Thoracic aorta (tissue), 2 donors: ENCODE data around the gene SLC7A6OS. TPM values are rescaled to one million over a fixed set of nuclear protein-coding genes. Genes with fewer than 3 reads are reported as not detected.
A peak's percentile ranks its signal among the peaks of the same experiment; 100 is the strongest.

Experiments
- ATAC-seq: fragments of 150-250 bp; one replicate; pipeline ENCODE4 v1.8.0; 2017; ENCODE audit warnings: low read depth; ENCODE audit not compliant: insufficient number of reproducible peaks, low FRiP score
- DNase-seq: peaks from one replicate; pipeline ENCODE4 v3.0.0-alpha.2; 2020; ENCODE audit warnings: low spot score
- H3K27ac ChIP-seq, 2 donors: fragments of 200-600 bp; sonication (generic); 1 replicate in 1 of 2; 2 replicates in 1 of 2; pipeline ENCODE4 v1.5.1; 2016; ENCODE audit warnings: mild to moderate bottlenecking in 2 of 2, moderate library complexity in 2 of 2
- H3K27me3 ChIP-seq: fragments of 200-600 bp; sonication (generic); replicated peaks from 2 replicates; pipeline ENCODE4 v1.6.0; 2016; ENCODE audit warnings: mild to moderate bottlenecking; ENCODE audit not compliant: insufficient read depth
- H3K36me3 ChIP-seq: fragments of 200-600 bp; sonication (generic); one replicate; pipeline ENCODE4 v1.5.1; 2016
- H3K4me1 ChIP-seq, 2 donors: fragments of 200-600 bp; sonication (generic); 1 replicate in 1 of 2; 2 replicates in 1 of 2; pipeline versions ENCODE4 v1.5.1 to v1.6.0; 2016; ENCODE audit warnings: low read depth in 2 of 2, mild to moderate bottlenecking in 1 of 2; ENCODE audit not compliant: control insufficient read depth in 1 of 2
- H3K4me3 ChIP-seq: fragments of 200-600 bp; sonication (generic); 2 replicates; pipeline ENCODE4 v1.5.1; 2016; ENCODE audit warnings: mild to moderate bottlenecking
- H3K9me3 ChIP-seq: fragments of 200-600 bp; sonication (generic); 2 replicates; pipeline ENCODE4 v1.5.1; 2016
- CTCF ChIP-seq: fragments of 200-600 bp; sonication (generic); IDR thresholded peaks from one replicate; pipeline ENCODE4 v1.5.1; 2019; ENCODE audit warnings: antibody characterized with exemption
- total RNA-seq, 2 donors: library from RNA; depleted of rRNA; stranded (reverse); fragments of >200 nt; gene quantifications; one replicate each; pipeline versions ENCODE4 v1.1.0 to v1.2.3, GENCODE V29; 2016

Gene SLC7A6OS
- total RNA-seq, 2 donors from 2014 or later: 15.6 to 22.6 TPM

GRCh38 chr16:68297908-68298307 lies 12.8 kb downstream of the SLC7A6OS start:
- Histone ChIP-seq H3K4me1 (peaks cover 0 to 14% of the 10 kb centered on the region in 2 donors), H3K27ac (no peak overlapping the region)

GRCh38 chr16:68296693-68297092 lies 14.1 kb downstream of the SLC7A6OS start:
- H3K9me3 ChIP-seq: no peaks in the 10 kb centered on the region
- TF ChIP-seq CTCF: no peak
- H3K4me1 ChIP-seq: peaks cover 0 to 14% of the 10 kb centered on the region in 2 donors
- no peaks in the 10 kb centered on the region for H3K27me3 ChIP-seq
- no peak for ATAC-seq
- DNase-seq: no peak
- H3K27ac ChIP-seq: no peak overlapping the region
- no peak overlapping the region for H3K4me3 ChIP-seq
- peaks cover 68% of the 10 kb centered on the region for H3K36me3 ChIP-seq

More at GRCh38 chr16:68297908-68298307, 12.8 kb downstream of the SLC7A6OS start:
- ATAC-seq (no peak), DNase-seq (no peak)
- Histone ChIP-seq H3K4me3 (no peak overlapping the region), H3K27me3 (no peaks in the 10 kb centered on the region), H3K36me3 (peaks cover 69% of the 10 kb centered on the region), H3K9me3 (no peaks in the 10 kb centered on the region)
- TF ChIP-seq CTCF: no peak

DNA sequence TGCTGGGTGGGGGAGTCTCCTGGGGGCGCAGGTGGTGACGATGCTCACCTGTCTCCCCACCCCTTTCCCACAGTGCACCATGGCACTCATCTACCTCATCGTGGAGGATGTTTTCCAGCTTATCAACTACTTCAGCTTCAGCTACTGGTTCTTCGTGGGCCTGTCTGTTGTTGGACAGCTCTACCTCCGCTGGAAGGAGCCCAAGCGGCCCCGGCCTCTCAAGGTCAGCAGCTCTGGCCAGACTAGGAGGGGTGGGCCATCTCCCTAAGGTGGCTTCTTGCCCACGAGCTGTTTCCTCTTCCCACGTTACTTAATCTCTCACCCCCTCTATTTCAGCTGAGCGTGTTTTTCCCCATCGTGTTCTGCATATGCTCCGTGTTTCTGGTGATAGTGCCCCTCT lies 14.5 kb downstream of the SLC7A6OS start:
- TF ChIP-seq CTCF: no peak
- ATAC-seq: no peak
- H3K27ac ChIP-seq: no peak overlapping the region

DNA sequence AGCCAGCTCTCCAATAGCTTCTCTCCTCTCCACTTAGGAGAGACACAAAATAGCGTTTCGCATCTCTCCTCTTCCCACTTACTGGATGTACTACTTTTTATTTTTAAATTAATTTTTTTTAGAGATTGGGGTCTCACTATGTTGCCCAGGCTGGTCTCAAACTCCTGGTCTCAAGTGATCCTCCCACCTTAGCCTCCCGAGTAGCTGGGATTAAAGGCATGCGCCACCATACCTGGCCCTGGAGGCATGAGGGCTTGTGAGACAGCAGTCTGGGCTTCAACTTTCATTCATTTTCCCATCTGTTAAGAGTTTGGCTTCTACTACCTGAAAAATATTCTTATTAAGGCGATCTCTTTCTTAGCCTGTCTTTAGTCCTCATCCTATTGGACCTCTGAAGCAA lies 18.3 kb downstream of the SLC7A6OS start:
- Histone ChIP-seq H3K27me3 (no peaks in the 10 kb centered on the region), H3K36me3 (peaks cover 62% of the 10 kb centered on the region), H3K4me3 (no peak overlapping the region), H3K27ac (no peak overlapping the region), H3K4me1 (peaks cover 24 to 34% of the 10 kb centered on the region in 2 donors), H3K9me3 (no peaks in the 10 kb centered on the region)
- no peak for TF ChIP-seq CTCF
- ATAC-seq: no peak
- no peak for DNase-seq

More for the DNA sequence above, 14.5 kb downstream of the SLC7A6OS start:
- Histone ChIP-seq H3K9me3 (no peaks in the 10 kb centered on the region), H3K36me3 (peaks cover 72% of the 10 kb centered on the region), H3K27me3 (no peaks in the 10 kb centered on the region), H3K4me1 (peaks cover 0 to 14% of the 10 kb centered on the region in 2 donors), H3K4me3 (no peak overlapping the region)
- no peak for DNase-seq

GRCh38 chr16:68291227-68291626 lies 19.5 kb downstream of the SLC7A6OS start:
- no peak for TF ChIP-seq CTCF
- no peak for ATAC-seq
- DNase-seq: no peak
- Histone ChIP-seq H3K27ac (peak overlapping the region in 1 of 2 donors; percentile 83), H3K36me3 (peaks cover 50% of the 10 kb centered on the region), H3K27me3 (no peaks in the 10 kb centered on the region), H3K4me3 (no peak overlapping the region), H3K4me1 (peaks cover 29 to 46% of the 10 kb centered on the region in 2 donors), H3K9me3 (no peaks in the 10 kb centered on the region)
